22Rv1 (cell line): Measurements from ENCODE around the gene FAM180A.
"Not testable (repeated sequence)": the region's sequence is repeated elsewhere in the genome, so short reads cannot be mapped to it uniquely, and the experiment has no call there.

Source experiments
- ZFX ChIP-seq: fragments of 450-650 bp; IDR thresholded peaks from 2 replicates; pipeline ENCODE4 v1.6.1; 2017; ENCODE audit warnings: antibody characterized with exemption, borderline replicate concordance
- TF ChIP-seq, protein P1 (sequence below): fragments of 450-650 bp; IDR thresholded peaks from 2 replicates; pipeline ENCODE4 v1.5.1; 2017; ENCODE audit warnings: mild to moderate bottlenecking

DNA sequence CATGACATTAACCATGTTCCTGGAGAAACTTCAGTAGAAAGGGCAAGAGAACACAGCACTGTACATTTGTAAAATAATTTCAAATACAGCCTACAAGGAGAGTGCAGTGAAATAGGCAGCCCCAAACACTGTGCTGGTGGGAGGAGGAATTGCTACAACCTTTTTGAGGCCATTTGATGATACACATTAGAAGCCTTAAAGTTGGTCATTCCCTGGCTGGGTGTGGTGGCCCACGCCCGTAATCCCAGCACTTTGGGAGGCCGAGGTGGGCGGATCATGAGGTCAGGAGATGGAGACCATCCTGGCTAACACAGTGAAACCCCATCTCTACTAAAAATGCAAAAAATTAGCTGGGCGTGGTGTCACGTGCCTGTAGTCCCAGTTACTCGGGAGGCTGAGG is 56.0 kb downstream of the FAM180A start:
- TF ChIP-seq, protein P1, sequence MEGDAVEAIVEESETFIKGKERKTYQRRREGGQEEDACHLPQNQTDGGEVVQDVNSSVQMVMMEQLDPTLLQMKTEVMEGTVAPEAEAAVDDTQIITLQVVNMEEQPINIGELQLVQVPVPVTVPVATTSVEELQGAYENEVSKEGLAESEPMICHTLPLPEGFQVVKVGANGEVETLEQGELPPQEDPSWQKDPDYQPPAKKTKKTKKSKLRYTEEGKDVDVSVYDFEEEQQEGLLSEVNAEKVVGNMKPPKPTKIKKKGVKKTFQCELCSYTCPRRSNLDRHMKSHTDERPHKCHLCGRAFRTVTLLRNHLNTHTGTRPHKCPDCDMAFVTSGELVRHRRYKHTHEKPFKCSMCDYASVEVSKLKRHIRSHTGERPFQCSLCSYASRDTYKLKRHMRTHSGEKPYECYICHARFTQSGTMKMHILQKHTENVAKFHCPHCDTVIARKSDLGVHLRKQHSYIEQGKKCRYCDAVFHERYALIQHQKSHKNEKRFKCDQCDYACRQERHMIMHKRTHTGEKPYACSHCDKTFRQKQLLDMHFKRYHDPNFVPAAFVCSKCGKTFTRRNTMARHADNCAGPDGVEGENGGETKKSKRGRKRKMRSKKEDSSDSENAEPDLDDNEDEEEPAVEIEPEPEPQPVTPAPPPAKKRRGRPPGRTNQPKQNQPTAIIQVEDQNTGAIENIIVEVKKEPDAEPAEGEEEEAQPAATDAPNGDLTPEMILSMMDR, result not testable (repeated sequence)
- not testable (repeated sequence) for TF ChIP-seq ZFX
